ENCODE measurements around the gene RUNX2. TPM values are rescaled to one million over a fixed set of nuclear protein-coding genes. Genes with fewer than 3 reads are reported as not detected.

The RUNX2 gene
- total and polyA plus RNA-seq, 10 of the 15 experiments (the other 5 are each of a cell fraction or from before 2014, with no cell fraction given) = 0.01 to 0.77 (median 0.15) TPM; not detected in 3

DNA sequence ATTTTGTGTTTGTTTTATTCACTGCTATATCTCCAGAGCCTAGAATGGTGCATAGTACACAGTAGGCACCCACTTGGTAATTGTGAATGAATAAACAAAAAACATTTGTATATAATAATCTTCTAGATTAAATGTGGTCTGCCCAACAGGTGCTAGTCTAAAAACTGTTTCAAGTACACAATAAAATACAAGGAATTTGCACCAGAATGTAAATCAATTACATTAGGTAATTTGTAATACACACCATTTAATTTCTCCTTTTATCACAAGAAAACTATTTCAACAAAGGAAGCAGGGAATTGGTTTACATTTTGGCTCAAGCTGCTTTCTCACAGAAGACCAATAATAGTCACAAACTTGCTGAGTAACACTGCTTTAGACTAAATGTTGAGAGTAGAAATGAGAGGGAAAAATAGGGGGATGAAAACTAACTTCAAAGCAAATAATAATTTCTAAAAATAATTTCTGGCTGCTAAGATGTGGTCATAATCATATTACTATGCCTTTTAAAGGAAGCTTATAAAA lies 22.1 kb downstream of the RUNX2 start:
- no peaks in the 10 kb centered on the region for H3K27me3 ChIP-seq (replicated peaks in 1 of 2; ENCODE audit: control insufficient read depth in 2 of 2, insufficient read depth in 2 of 2, low read length in 1 of 2)
- in situ Hi-C loops (cut with MboI) = no loop called here
- no peak overlapping the region for H2AFZ ChIP-seq (ENCODE audit: control insufficient read depth, low read depth, low read length)
- intact Hi-C loops (cut with micrococcal nuclease; ENCODE audit: unreplicated experiment) = no loop called here
- H3K9ac ChIP-seq (ENCODE audit: control insufficient read depth, insufficient read depth, low read length) = no peak overlapping the region
- no peaks in the 10 kb centered on the region for H3K4me1 ChIP-seq (ENCODE audit: control insufficient read depth, insufficient read depth, low read length)
- H3K79me2 ChIP-seq (ENCODE audit: control insufficient read depth, insufficient read depth, low read length) = no peaks in the 10 kb centered on the region
- ATAC-seq (no peak), DNase-seq (ENCODE audit: low read depth, low spot score) (no peak), FAIRE-seq (no peak)
- H3K4me3 ChIP-seq = no peak overlapping the region
- no peaks in the 10 kb centered on the region for H3K9me3 ChIP-seq (replicated peaks; ENCODE audit: control insufficient read depth, insufficient read depth, low read length)
- H3K36me3 ChIP-seq (ENCODE audit: control insufficient read depth in 2 of 2, insufficient read depth in 2 of 2, low read length in 1 of 2) = no peaks in the 10 kb centered on the region
- no peak overlapping the region for H3K27ac ChIP-seq (ENCODE audit: control insufficient read depth, insufficient read depth)
- ChIA-PET CTCF (interaction anchor here (1.1 kb wide), 1 partner anchor 11 kb away, joined by 6 read pairs; no protein-coding TSS in a partner anchor), POLR2A (no interaction called here), SMC1A (ENCODE audit: uncharacterized antibody, unreplicated experiment) (no interaction called here), RAD21 (ENCODE audit: unreplicated experiment) (no interaction called here)
- no peak overlapping the region for H3K4me2 ChIP-seq (ENCODE audit: control insufficient read depth, insufficient read depth)
- BruUV-seq (replicated peaks) = no TSS peak
- H4K20me1 ChIP-seq (ENCODE audit: control insufficient read depth, insufficient read depth) = no peaks in the 10 kb centered on the region
- TF ChIP-seq CHD2 (IDR thresholded peaks at IDR 0.05; ENCODE audit: borderline replicate concordance, low read depth, low read length) (no peak), RELA (IDR thresholded peaks at IDR 0.05; ENCODE audit: borderline replicate concordance, partially characterized antibody) (no peak), GABPA (IDR thresholded peaks at IDR 0.05; ENCODE audit: low read depth) (no peak), STAT3 (IDR thresholded peaks at IDR 0.05; ENCODE audit: low read depth, low read length) (no peak)
- TF ChIP-seq, protein P1, sequence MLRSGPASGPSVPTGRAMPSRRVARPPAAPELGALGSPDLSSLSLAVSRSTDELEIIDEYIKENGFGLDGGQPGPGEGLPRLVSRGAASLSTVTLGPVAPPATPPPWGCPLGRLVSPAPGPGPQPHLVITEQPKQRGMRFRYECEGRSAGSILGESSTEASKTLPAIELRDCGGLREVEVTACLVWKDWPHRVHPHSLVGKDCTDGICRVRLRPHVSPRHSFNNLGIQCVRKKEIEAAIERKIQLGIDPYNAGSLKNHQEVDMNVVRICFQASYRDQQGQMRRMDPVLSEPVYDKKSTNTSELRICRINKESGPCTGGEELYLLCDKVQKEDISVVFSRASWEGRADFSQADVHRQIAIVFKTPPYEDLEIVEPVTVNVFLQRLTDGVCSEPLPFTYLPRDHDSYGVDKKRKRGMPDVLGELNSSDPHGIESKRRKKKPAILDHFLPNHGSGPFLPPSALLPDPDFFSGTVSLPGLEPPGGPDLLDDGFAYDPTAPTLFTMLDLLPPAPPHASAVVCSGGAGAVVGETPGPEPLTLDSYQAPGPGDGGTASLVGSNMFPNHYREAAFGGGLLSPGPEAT (IDR thresholded peaks at IDR 0.05; ENCODE audit: low read depth) = no peak

GRCh38 chr6:45351076-45351475 lies 22.9 kb downstream of the RUNX2 start:
- CTCF ChIA-PET = interaction anchor here (1.0 to 1.1 kb wide), 2 partner anchors 12 to 23 kb away, joined by 4 to 6 read pairs; partner anchors contain the start of gene RUNX2
- POLR2A ChIA-PET = no interaction called here
- WGBS (ENCODE audit: insufficient coverage, insufficient replicate concordance, low lambda C conversion rate, missing lambda C conversion rate) = 51% methylated on average over 3 of the region's 3 CpGs
- TF ChIP-seq CHD2 (IDR thresholded peaks at IDR 0.05; ENCODE audit: borderline replicate concordance, low read depth, low read length) (no peak), NFXL1 (IDR thresholded peaks at IDR 0.05; ENCODE audit: borderline replicate concordance) (no peak), JUND (IDR thresholded peaks at IDR 0.05; ENCODE audit: low read depth, low read length) (no peak), FOXK2 (IDR thresholded peaks at IDR 0.05) (no peak)
- TF ChIP-seq, protein P2, sequence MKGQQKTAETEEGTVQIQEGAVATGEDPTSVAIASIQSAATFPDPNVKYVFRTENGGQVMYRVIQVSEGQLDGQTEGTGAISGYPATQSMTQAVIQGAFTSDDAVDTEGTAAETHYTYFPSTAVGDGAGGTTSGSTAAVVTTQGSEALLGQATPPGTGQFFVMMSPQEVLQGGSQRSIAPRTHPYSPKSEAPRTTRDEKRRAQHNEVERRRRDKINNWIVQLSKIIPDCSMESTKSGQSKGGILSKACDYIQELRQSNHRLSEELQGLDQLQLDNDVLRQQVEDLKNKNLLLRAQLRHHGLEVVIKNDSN (IDR thresholded peaks at IDR 0.05; ENCODE audit: borderline replicate concordance, extremely low read length, insufficient read depth, low read depth, low read length) = no peak
- TF ChIP-seq, protein P3, sequence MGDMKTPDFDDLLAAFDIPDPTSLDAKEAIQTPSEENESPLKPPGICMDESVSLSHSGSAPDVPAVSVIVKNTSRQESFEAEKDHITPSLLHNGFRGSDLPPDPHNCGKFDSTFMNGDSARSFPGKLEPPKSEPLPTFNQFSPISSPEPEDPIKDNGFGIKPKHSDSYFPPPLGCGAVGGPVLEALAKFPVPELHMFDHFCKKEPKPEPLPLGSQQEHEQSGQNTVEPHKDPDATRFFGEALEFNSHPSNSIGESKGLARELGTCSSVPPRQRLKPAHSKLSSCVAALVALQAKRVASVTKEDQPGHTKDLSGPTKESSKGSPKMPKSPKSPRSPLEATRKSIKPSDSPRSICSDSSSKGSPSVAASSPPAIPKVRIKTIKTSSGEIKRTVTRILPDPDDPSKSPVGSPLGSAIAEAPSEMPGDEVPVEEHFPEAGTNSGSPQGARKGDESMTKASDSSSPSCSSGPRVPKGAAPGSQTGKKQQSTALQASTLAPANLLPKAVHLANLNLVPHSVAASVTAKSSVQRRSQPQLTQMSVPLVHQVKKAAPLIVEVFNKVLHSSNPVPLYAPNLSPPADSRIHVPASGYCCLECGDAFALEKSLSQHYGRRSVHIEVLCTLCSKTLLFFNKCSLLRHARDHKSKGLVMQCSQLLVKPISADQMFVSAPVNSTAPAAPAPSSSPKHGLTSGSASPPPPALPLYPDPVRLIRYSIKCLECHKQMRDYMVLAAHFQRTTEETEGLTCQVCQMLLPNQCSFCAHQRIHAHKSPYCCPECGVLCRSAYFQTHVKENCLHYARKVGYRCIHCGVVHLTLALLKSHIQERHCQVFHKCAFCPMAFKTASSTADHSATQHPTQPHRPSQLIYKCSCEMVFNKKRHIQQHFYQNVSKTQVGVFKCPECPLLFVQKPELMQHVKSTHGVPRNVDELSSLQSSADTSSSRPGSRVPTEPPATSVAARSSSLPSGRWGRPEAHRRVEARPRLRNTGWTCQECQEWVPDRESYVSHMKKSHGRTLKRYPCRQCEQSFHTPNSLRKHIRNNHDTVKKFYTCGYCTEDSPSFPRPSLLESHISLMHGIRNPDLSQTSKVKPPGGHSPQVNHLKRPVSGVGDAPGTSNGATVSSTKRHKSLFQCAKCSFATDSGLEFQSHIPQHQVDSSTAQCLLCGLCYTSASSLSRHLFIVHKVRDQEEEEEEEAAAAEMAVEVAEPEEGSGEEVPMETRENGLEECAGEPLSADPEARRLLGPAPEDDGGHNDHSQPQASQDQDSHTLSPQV (IDR thresholded peaks at IDR 0.05) = no peak

More at GRCh38 chr6:45351076-45351475, 22.9 kb downstream of the RUNX2 start:
- no peaks in the 10 kb centered on the region for H3K9me3 ChIP-seq (replicated peaks; ENCODE audit: control insufficient read depth, insufficient read depth, low read length)
- H3K36me3 ChIP-seq (ENCODE audit: control insufficient read depth in 2 of 2, insufficient read depth in 2 of 2, low read length in 1 of 2) = no peaks in the 10 kb centered on the region
- intact Hi-C loops (cut with micrococcal nuclease; ENCODE audit: unreplicated experiment) = no loop called here
- DNase-seq (ENCODE audit: low read depth, low spot score) (no peak), ATAC-seq (no peak), FAIRE-seq (no peak)
- no peak overlapping the region for H3K27ac ChIP-seq (ENCODE audit: control insufficient read depth, insufficient read depth)
- in situ Hi-C loops (cut with MboI) = no loop called here
- no TSS peak for BruUV-seq (replicated peaks)
- no peak overlapping the region for H2AFZ ChIP-seq (ENCODE audit: control insufficient read depth, low read depth, low read length)
- no peaks in the 10 kb centered on the region for H3K79me2 ChIP-seq (ENCODE audit: control insufficient read depth, insufficient read depth, low read length)
- H3K4me1 ChIP-seq (ENCODE audit: control insufficient read depth, insufficient read depth, low read length) = no peaks in the 10 kb centered on the region
- H3K4me2 ChIP-seq (ENCODE audit: control insufficient read depth, insufficient read depth) = no peak overlapping the region
- SMC1A ChIA-PET (ENCODE audit: uncharacterized antibody, unreplicated experiment) = interaction anchor here (1.0 kb wide), 1 partner anchor 13 kb away, joined by 4 read pairs; no protein-coding TSS in a partner anchor
- H3K27me3 ChIP-seq (replicated peaks in 1 of 2; ENCODE audit: control insufficient read depth in 2 of 2, insufficient read depth in 2 of 2, low read length in 1 of 2) = no peaks in the 10 kb centered on the region
- no peaks in the 10 kb centered on the region for H4K20me1 ChIP-seq (ENCODE audit: control insufficient read depth, insufficient read depth)
- no peak overlapping the region for H3K9ac ChIP-seq (ENCODE audit: control insufficient read depth, insufficient read depth, low read length)
- no peak overlapping the region for H3K4me3 ChIP-seq
- RAD21 ChIA-PET (ENCODE audit: unreplicated experiment) = interaction anchor here (0.9 kb wide), 1 partner anchor 364 kb away, joined by 3 read pairs; no protein-coding TSS in a partner anchor
